NCI-H526 treated with DMSO at 0.1 percent for 48 hours (cell line): ENCODE data around the gene TANGO6.
"Not testable (repeated sequence)": the region's sequence is repeated elsewhere in the genome, so short reads cannot be mapped to it uniquely, and the experiment has no call there.

Source experiments
- DNase-seq: peaks from one replicate; lab custom pipeline; 2025; lab: John Stamatoyannopoulos, UW

Gene TANGO6

DNA sequence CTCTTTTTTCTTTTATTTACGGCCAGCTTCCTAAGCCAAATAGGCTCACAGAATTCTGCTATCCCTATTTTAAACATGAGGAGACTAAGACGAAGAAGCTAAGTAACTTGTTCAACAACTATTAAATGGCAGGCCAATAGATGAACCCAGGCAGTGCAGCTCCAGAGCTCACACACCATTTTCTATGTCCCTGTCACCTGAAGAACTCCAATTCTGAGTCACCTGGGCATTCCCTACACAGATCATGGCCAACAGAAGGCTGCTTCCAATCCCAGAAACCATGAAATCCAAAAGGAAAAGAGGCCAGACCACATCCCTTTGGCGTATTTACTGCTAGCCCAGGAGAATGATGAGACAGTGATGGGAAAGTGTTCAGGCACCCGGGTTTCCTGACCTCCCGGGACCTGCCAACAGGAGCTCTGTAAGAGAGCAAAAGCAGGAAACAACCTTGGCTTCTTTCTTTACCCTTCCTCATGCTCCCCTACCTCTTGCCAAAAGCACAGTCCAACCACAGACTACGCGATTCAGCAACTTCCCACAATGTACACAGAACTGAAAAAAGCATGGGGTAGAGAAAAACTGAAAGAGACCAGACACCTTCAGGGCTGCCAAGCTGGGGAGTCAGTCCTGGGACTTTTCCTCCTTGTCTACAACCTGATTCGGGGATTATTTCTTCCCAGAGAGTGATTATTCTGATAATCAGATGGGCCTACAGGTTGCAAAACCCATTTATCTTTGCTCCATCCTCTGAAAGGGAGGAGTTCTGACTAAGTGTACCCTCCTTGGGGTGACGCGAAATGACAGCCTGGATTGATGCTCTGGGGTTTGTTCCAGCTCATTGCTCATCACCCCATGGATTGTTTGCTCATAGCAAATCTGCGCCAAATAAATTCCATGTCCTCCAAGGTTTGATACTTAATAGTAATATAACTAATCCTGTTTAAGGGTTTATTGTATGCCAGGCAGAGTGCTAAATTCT, 214.4 kb downstream of the TANGO6 start:
- no peak for DNase-seq

DNA sequence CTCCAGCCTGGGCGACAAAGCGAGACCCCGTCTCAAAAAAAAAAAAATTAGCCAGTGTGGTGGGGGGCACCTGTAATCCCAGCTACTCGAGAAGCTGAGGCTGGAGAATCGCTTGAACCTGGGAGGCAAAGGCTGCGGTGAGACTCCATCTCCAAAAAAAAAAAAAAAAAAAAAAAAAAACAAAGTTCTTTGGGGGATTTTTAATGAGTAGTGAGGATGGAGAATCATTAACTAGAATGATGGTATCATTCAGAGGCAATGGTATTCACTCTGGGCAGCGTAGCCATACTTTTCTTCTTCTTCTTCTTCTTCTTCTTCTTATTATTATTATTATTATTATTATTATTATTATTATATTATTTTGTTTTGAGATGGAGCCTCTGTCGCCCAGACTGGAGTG, 220.2 kb downstream of the TANGO6 start:
- not testable (repeated sequence) for DNase-seq

DNA sequence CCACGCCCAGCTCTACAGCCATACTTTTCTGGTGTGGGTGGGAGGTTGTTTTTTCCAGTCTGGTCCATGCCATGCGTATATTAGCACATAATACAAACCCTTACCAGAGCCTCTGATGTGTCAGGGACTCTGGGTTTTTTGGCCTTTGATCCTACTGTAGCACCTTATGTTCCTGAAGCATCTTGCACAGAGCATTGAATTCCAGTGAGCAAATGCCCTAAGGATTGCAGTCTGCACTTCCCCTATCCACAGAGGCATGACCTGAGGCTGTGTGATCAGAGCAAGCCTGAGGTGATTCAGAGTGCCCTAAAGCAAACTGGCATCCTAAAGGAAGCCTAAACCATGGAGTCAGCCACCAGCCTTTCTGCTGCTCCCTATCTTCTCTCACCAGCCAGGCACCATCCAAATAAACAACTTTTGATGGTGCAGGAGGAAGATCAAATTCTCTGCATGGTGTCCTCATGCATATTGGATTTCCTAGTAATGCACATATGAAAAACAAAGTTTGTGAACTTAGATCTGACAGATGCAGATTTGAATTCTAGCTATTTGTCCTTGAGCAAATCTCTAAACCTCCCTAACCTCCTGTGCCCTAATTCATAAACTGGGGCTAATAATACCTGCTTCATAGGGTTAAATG, 220.9 kb downstream of the TANGO6 start:
- DNase-seq, result no peak

DNA sequence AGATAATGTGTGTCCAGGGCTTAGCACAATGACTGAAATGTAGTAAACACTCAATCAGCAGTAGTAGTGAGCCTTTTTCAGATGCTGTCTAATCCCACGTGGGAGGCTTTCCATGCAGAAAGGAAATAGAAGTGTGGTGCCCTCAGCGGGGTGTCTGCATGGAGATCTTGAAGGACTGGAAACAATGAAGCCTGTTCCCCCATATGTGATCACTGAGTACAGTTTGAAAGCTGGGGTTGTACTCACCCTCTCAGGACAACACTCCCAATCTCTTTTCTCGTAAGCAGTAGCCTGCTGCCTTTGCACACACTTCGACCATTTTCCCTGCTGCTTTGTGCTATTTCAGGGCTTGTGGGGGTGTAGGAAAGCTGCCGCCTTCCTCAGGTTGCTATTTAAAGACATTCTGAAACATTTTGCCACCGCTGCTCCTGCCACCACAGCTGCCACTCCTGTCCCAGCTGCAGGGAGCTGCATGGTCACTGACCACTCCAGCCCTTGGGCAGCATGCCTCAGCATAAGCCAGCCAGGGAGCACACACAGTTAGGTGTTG, 221.5 kb downstream of the TANGO6 start:
- no peak for DNase-seq

DNA sequence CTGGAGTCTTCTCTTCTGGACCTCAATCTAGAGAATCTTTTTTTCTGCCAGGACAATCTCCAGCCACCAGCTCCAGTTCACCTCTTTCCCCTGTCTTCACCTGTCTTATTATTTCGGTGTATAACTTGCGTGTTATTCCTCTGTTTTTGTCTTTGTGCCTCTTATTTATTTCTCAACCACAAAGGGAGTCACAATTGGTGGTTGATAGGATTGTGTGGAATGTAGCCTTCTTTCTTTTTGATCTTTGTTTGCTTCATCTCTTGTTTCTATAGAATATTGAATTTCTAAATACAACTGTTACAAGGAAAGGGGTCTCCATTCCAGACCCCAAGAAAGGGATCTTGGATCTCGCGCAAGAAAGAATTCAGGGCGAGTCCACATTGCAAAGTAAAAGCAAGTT, 226.2 kb downstream of the TANGO6 start:
- no peak for DNase-seq

DNA sequence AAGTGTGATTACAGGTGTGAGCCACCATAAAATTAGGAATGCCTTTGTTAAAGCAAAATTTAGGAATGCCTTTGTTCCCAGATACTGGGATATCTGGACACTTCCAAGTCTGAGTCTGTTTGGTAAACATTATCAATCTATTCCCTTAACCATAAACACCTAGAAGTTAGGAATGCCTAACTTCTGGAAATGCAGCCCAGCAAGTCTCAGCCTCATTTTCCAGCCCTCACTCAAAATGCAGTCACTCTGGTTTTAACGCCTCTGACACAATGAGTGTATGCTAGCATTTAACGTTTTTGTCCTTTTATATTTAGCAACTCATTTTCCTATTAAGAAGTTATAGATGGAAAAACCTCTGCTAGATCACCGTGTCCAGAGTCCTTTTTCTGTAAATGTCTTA, 227.7 kb downstream of the TANGO6 start:
- DNase-seq, result no peak

DNA sequence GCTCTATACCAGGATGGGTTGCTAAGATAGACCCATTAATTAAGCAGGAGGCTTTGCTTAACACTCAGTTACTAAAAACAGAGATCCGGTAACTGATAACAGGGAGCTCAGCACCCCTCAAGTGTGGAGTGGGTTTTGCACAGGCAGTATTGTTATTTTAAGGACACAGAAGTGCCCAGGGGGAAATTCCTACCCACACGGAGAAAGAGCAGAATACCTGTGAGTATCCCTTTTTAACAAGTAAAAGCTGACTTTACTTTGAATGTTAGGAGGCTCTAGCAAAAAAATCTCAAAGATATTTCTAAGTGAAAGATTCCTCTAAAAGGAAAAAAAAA, 229.3 kb downstream of the TANGO6 start:
- DNase-seq, result no peak

DNA sequence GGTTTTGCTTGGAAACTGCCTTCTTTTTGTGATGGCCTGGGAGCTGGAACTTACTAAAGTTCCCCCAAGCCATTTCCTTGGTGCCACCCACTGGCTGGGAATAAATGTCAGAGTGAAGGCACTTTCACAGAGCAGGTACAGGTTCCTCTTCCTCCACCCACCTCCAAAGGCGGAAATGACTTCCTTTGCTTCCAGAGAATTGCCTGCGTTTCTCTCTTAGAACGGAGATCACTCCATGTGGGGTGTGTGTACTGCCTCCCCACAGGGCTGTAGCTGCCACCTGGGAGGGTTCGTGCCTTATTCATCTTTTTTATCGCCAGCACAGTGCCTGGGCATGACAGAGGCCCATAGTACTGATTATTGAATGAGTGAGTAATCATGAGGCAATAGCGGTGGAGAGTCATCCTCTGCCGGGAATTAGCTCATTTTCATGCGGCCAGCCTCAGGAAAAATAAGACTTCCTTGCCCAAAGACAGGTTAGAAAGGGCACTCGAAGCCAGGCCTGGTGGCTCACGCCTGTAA, 229.9 kb downstream of the TANGO6 start:
- DNase-seq, result no peak

DNA sequence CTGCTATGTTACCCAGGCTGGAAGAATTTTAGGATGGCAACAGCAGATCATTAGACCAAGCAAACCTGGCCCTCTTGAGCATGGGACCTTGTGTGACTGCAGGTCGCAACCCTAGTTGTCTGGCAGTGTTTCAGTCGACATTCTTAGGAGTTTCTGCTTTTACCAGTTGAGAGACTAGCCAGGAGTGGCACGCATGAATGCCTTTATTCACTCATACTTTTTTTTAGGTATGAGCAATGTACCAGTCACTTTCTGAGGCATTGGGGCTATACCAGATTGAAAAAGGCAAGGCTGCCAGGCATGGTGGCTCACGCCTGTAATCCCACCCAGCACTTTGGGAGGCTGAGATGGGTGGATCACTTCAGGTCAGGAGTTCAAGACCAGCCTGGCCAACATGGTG, 233.9 kb downstream of the TANGO6 start:
- DNase-seq, result no peak

DNA sequence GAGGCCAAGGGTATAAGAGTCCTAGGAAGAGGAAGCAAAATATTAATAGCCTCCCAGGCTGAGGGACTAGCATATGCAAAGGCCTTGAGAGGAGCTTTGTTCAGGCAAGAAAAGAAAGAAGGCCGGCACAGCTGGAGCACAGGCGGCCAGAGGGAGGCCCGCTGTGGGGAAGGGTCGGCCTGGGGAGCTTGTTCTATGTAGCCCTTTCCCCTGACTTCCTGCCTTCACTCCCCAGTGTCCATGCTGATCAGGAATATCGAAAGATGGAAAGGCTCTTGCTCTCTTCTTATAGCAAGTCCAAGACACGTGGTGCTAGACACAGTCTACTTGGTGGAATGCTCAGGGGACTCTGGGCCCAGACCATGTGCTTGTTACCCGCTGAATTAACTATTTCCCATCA, 234.7 kb downstream of the TANGO6 start:
- no peak for DNase-seq

DNA sequence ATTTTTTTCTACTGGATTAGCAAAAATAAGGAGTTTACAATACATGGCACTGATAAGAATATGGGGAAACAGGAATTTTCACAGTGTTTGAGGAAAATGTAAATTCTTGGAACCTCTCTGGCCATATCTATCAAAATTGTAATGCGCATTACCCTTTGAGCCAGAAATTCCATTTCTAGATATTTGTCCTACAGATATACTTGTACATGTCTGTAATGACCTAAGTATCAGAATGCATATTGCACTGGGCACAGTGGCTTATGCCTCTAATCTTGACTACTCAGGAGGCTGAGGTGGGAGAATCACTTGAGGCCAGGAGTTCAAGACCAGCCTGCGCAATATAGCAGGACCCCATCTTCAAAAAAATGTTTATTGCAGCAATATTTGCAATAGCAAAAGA, 236.4 kb downstream of the TANGO6 start:
- no peak for DNase-seq

DNA sequence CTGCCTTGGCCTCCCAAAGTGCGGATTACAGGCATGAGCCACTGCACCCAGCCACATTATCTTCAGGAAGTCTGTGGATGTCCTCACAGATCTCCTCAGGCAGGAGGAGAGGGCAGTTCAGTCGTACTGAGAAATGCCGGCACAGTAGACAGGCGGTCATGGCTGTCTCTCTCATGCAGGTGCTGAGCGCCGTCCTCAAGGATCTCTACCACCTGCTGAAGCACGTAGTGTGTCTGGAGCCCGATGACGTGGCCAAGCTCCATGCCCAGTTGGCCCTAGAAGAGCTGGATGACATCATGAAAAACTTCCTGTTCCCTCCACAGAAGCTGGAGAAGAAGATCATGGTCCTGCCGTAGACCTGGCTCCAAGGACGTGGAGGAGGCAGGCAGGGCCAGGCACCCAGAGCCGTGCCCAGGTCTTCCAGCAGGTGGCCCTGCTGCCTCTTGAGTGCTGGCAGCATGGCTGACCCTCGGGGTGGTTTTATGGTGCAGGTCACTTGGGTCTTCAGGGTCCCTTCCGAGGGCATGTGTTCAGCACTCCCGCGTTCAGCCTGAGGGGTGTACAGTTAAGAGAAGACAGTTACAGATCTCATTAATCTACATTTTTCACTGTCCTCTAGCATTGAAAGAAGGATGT, 240.1 kb downstream of the TANGO6 start:
- no peak for DNase-seq

DNA sequence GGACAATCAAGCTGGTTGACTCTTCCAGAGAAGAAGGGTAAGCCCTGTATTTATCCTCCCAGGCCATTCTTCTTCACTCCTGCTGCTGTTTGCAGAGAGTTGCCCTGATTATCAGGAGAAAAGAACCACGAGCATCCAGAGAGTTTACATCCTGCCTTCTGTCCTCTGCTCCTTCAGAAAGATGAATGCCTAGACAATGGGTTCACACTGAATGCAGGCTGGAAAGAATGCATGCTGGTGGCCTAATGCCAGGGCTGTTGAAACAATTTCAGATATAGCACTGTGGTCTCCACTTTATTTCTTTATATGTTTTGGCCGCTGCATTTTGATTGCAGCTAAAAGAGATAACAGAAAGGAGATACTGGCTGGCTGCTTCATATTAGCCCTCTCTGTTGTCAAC, 241.0 kb downstream of the TANGO6 start:
- no peak for DNase-seq

DNA sequence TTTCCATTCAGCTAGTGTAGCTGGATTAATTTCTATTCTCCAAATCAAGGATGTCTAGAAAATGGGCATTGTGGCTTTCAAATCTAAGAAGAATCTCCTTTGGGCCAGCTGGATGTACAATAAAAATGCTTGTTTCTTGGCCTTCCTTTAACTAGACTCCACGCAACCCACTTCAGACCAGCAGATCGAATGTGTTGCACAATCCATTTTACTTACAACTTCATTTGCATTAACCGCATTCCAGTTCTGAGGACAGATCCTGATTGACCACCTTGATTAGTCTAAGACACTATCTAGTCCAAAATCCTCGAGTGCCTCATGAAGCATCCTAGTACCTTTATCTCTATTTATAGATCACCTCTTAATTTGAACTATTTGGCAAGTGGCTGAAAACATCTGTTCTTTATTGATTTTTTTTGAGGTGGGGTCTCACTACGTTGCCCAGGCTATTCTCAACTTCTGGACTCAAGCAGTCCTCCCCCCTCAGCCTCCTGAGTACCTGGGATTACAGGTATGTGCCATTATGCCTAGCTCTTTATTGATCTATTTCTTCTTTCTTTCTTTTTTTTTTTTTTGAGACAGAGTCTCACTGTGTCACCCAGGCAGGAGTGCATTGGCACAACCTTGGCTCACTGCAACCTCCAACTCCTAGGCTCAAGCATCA, 241.8 kb downstream of the TANGO6 start:
- no peak for DNase-seq

DNA sequence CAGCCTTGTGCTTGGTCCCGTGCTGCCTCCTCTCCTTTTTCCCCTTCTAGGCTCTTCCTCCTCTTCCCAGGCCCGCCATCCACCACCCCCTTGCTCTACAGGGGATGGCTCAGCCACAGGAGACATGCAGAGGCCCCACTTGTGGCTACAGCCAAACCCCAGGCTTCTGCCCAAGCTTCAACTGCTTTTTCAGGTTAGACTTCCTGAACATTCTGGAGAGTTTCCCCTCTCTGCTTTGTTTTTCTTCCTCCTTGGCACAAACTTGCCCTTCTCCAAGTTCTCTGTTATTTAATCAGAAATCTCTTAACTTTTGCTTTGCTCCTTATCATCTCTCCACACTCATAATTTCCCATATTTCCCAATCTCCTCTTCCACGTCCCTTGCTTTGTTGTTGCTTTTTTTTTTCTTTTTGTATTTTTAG, 243.8 kb downstream of the TANGO6 start:
- no peak for DNase-seq

DNA sequence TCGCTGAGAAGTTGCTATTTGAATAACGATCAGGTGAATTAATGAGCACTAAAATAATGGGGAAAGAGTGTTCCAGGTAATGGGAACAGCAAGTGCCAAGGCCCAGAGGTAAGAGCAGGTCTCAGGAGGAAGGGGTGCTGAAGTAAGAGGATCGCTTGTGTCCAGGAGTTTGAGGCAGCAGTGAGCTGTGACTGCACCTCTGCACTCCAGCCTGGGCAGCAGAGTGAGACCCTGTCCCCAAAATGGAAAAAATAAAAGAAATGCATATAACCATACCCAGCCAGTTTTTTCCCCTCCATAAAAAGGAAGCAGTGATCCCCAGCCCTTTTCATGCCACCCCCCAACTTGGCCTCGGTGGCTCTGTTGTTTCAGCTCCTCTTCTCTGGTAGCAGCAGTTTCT, 245.4 kb downstream of the TANGO6 start:
- DNase-seq, result no peak

DNA sequence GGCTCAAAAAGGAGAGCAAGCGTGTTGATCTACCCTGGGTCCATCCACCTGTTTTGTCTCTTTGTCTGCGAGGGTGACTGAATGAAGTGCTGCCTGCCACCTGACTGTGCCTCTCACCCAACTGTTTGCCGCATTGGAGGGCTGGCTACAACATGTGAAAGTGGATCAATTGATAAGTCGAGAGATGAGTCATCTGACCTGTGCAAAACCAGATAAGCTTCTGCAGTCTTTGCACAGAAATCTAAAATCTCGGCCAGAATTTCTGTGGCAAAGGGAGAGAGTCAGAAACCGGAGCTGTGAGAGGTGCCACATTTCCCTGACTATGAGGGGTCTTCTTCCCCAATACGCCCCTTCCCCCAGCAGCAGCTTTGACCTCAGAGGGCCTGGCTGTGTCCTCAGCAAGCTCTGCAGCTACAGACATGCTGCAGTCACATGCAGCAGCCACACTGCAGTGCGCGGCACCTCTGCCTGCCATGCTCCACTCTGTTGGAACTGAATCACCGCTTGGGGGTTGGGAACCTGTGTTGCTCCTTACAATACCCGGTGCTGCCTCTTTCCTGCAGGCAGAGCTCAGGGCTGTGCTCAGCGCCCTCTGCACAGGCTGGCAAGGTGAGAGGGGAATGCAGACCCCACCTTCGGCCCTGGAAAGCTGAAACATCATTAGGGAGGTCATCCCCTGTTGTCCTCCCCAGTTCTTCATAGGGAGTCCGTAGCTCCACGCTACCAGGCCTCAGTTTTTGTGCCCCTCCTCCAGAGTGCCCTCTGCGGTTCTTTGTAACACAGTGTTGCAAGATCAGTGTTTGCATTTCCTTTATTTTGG, 246.0 kb downstream of the TANGO6 start:
- no peak for DNase-seq

DNA sequence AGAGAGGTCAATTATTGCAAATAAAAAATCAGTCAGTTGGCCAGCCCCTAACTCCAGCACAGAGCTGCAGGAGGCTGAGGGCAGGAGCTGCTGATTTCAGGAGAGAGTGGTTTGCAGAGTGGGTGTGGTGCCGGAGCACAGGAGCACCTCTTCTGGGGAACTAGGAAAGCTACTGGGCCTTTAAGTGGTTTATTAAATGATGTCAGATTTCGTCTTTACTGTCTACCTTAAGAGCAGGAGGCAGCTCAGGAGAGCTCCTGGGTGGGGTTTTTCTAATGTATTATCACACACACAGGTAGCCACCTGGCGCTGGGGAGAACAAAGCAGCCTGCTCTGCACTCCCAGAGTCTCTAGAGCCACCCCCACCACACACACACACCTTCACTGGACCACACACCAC, 250.6 kb downstream of the TANGO6 start:
- DNase-seq, result no peak

DNA sequence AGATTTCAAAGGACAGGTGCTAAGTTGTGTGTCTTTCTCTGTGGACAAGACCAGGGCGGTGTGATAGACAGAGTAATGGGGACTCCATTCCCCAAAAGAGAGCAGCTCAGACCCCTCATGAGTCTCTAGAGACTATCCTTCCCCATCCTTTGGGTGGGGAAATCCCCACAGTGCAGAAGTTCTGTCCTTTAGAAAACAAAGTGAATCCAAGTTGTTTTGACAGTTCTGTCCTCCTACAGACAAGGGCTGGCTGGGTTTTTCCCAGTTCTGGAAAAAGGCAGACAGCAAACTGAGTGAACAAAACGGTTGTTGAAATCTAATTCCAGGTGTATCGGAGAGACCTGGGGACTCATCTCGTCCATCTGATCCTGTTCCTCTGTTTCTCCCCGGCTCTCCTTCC, 251.2 kb downstream of the TANGO6 start:
- DNase-seq, result no peak

DNA sequence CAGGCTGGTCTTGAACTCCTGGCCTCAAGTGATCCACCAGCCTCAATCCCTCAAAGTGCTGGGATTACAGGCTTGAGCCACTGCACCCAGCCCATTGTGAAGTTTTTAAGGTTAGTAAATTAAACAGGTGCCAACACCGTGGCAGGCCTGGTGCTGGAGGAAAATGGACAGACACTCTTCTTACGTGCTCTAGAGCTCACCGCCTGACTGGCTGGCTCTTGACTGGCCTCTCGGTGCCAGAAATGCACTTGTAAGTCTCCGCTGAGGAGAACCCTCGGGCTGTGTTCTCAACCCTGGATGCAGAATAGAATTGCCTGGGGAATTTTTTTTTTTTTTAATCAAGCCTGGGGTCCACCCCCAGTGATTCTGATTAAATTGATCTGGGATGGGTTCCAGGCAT, 251.9 kb downstream of the TANGO6 start:
- DNase-seq, result no peak

DNA sequence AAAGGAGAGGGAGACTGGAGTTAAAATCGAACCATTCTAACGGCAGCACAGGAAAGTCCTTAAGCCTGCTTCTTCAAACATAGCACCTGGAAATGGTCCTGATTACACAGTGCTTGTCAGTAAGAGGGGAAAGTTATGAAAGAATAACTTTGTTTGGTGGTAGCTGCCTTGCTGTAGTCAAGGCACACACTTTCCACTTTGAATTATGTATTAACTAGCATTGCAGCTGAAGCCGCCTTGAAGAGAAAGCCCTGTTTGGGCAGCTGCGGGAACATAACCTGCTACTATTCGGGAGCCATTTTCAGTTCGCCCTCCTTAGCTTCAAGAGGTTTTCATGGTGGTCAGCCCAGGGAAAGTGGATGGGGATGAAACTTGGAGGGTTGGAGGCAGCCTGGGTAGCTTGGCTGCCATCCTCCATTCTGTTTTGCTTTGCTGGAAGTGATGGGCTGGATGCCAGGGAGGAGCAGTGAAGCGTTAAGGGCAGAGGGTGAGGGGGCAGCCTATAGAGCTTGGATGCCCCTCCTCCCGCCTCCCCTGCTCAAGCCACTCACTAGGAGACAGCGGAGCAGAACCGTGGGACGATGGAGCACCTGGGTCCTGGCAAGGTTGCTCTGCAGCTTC, 256.9 kb downstream of the TANGO6 start:
- no peak for DNase-seq
